HepG2 (cell line): ENCODE results near the gene NPHP4. TPM values are rescaled to one million over a fixed set of nuclear protein-coding genes. Genes with fewer than 3 reads are reported as not detected.

Experiments
- ATAC-seq: fragments of 200-7000 bp; cut with Tn5 transposase; 3 replicates; pipeline ENCODE4 v1.9.1; 2020; ENCODE audit warnings: mild to moderate bottlenecking, moderate library complexity
- BruUV-seq: library from RNA; stranded (reverse); fragments of 400-500 nt; replicated peaks from 2 replicates; lab custom pipeline; 2021; lab: Mats Ljungman, UMichigan
- CTCF ChIA-PET: fragments of 300-600 bp; formaldehyde crosslinking; extraction: SDS; loops from one replicate; lab custom pipeline; 2021; ENCODE audit warnings: low total read pairs, inconsistent platforms, low intra/inter-chr PET ratio; lab: Yijun Ruan, JAX
- POLR2A ChIA-PET: fragments of 350-600 bp; sonication (Branson Sonifier 250); formaldehyde crosslinking; loops from one replicate; lab custom pipeline; 2020; ENCODE audit warnings: antibody characterized with exemption, inconsistent platforms; lab: Yijun Ruan, JAX
- DNase-seq: peaks from one replicate; pipeline ENCODE4 v3.0.0-alpha.2; 2015; ENCODE audit warnings: low spot score
- FAIRE-seq: peaks from 3 replicates; lab custom pipeline; 2011; peaks lifted over from hg19 to GRCh38; lab: Jason Lieb, UNC
- H2AFZ ChIP-seq: one replicate; pipeline ENCODE4 v1.6.1; 2011; ENCODE audit warnings: low read length, inconsistent platforms
- H3K27ac ChIP-seq: fragments of 300-600 bp; 3 replicates; pipeline ENCODE4 v1.8.0; 2011; ENCODE audit warnings: mixed run types, mild to moderate bottlenecking, mixed read lengths, low read length, inconsistent platforms; ENCODE audit not compliant: insufficient read depth; ENCODE audit errors: extremely low read length
- H3K27me3 ChIP-seq, 2 experiments: fragments of 200-600 bp in 1 of 2; 2 replicates in 1 of 2; 3 replicates in 1 of 2; pipeline versions ENCODE4 v1.6.0 to v1.8.0; 2011; ENCODE audit warnings: low read length in 2 of 2, mild to moderate bottlenecking in 2 of 2, moderate library complexity in 2 of 2, inconsistent platforms in 1 of 2; ENCODE audit not compliant: insufficient read depth in 2 of 2, control insufficient read depth in 1 of 2
- H3K36me3 ChIP-seq, 2 experiments: fragments of 200-600 bp in 1 of 2; replicated peaks in 1 of 2; 2 replicates in 1 of 2; 3 replicates in 1 of 2; pipeline versions ENCODE4 v1.5.1 to v1.8.0; 2011; ENCODE audit warnings: low read length in 2 of 2, inconsistent platforms in 1 of 2; ENCODE audit not compliant: insufficient read depth in 2 of 2, control insufficient read depth in 1 of 2
- H3K4me1 ChIP-seq: 2 replicates; pipeline ENCODE4 v1.5.1; 2012; ENCODE audit warnings: low read length, inconsistent platforms; ENCODE audit not compliant: insufficient read depth
- H3K4me2 ChIP-seq: 2 replicates; pipeline ENCODE4 v1.6.0; 2011; ENCODE audit warnings: low read depth, low read length, inconsistent platforms
- H3K4me3 ChIP-seq, 3 experiments: fragments of 200-600 bp in 1 of 3; sonication (generic), shearing (Covaris generic) in 1 of 3; replicated peaks in 1 of 3; 2 replicates each; pipeline ENCODE4 v1.5.1; 2011 to 2016; ENCODE audit warnings: low read length in 3 of 3, inconsistent platforms in 2 of 3, low read depth in 2 of 3, mild to moderate bottlenecking in 2 of 3, control low read depth in 1 of 3, mixed read lengths in 1 of 3; ENCODE audit not compliant: insufficient read depth in 1 of 3
- H3K79me2 ChIP-seq: one replicate; pipeline ENCODE4 v1.6.1; 2011; ENCODE audit warnings: low read length, inconsistent platforms; ENCODE audit not compliant: insufficient read depth
- H3K9ac ChIP-seq: 2 replicates; pipeline ENCODE4 v1.6.0; 2011; ENCODE audit warnings: mild to moderate bottlenecking, low read depth, low read length, inconsistent platforms; ENCODE audit not compliant: insufficient read depth
- H3K9me3 ChIP-seq: 2 replicates; pipeline ENCODE4 v1.5.1; 2012; ENCODE audit warnings: mild to moderate bottlenecking, low read length
- H4K20me1 ChIP-seq: 2 replicates; pipeline ENCODE4 v1.6.0; 2011; ENCODE audit warnings: inconsistent platforms, mild to moderate bottlenecking, low read length, moderate library complexity; ENCODE audit not compliant: insufficient read depth
- HCFC1 ChIP-seq: fragments of 150-350 bp; IDR thresholded peaks from 2 replicates; pipeline ENCODE4 v1.6.1; 2014; ENCODE audit warnings: low read depth, low read length
- IRX3 ChIP-seq: sonication (generic); formaldehyde crosslinking; IDR thresholded peaks from 2 replicates; pipeline ENCODE4 v1.8.1; 2023; ENCODE audit warnings: mild to moderate bottlenecking, low read depth, missing genetic modification reagents, borderline replicate concordance
- NR3C1 ChIP-seq: sonication (generic); formaldehyde crosslinking; IDR thresholded peaks from 2 replicates; pipeline ENCODE4 v1.4.0; 2020; ENCODE audit warnings: missing genetic modification reagents
- SMAD9 ChIP-seq: sonication (generic); formaldehyde crosslinking; IDR thresholded peaks from 2 replicates; pipeline ENCODE4 v1.5.1; 2020; ENCODE audit warnings: mild to moderate bottlenecking, missing genetic modification reagents
- TCF7 ChIP-seq: sonication (generic); IDR thresholded peaks from 2 replicates; pipeline ENCODE4 v1.6.1; 2016; ENCODE audit warnings: antibody characterized with exemption, low read depth
- ZNF264 ChIP-seq: sonication (generic); formaldehyde crosslinking; IDR thresholded peaks from 2 replicates; pipeline ENCODE4 v1.4.0; 2020; ENCODE audit warnings: missing genetic modification reagents
- ZNF7 ChIP-seq: IDR thresholded peaks from 2 replicates; pipeline ENCODE4 v1.6.1; 2016; ENCODE audit warnings: missing biosample characterization, missing genetic modification reagents
- ZNF768 ChIP-seq: sonication (generic); formaldehyde crosslinking; IDR thresholded peaks from 2 replicates; pipeline ENCODE4 v1.4.0; 2020; ENCODE audit warnings: missing genetic modification reagents
- WGBS: methylation state at CpG from one replicate; pipeline ENCODE4 v1.1.6; 2017; ENCODE audit warnings: low lambda C conversion rate; 5-methylcytosine and 5-hydroxymethylcytosine counted together
- in situ Hi-C: cut with HindIII; loops from 2 replicates; pipeline ENCODE4 v1.10.0; 2017; ENCODE audit warnings: low pct_unique_long_range_greater_than_20kb; ENCODE audit not compliant: extremely low pct_ligation_motif_present
- intact Hi-C: fragments of 100-400 bp; cut with micrococcal nuclease; formaldehyde crosslinking; loops from one replicate; pipeline ENCODE4 v1.10.0; 2022; ENCODE audit not compliant: unreplicated experiment
- polyA plus RNA-seq, 8 experiments: library from polyadenylated mRNA; depleted of rRNA in 3 of 8; stranded (reverse) in 7 of 8; unstranded in 1 of 8; fragments of >200 nt; fragmentation: Illumina TruSeq in 4 of 8; extraction: Trizol in 4 of 8; gene quantifications; 2 replicates each; pipeline versions ENCODE4 v1.2.1 to v1.2.3, GENCODE V29; 2011 to 2016; ENCODE audit warnings: low read depth in 4 of 8, missing spikeins in 1 of 8, mixed read lengths in 1 of 8; ENCODE audit not compliant: insufficient read depth in 1 of 8
- total RNA-seq, 5 experiments: library from RNA; depleted of rRNA; stranded (reverse); fragments of >200 nt; fragmentation: Illumina TruSeq; extraction: Trizol; gene quantifications; 2 replicates each; pipeline ENCODE4 v1.2.3, GENCODE V29; 2016; ENCODE audit warnings: low read depth in 1 of 5

NPHP4 gene
- total and polyA plus RNA-seq, 2 of the 13 experiments (the other 11 are each of a cell fraction or from before 2014, with no cell fraction given) = 4.4 to 6.8 TPM

GRCh38 chr1:5939271-5940170 lies 52.7 kb downstream of the NPHP4 start:
- Histone ChIP-seq H3K4me3 (no peak overlapping the region), H3K36me3 (peaks cover 1 to 17% of the 10 kb centered on the region in 2 experiments; a peak in 4 of 5 replicates), H3K27ac (no peak overlapping the region), H3K4me1 (peaks cover 9% of the 10 kb centered on the region), H3K4me2 (no peak overlapping the region), H3K9ac (no peak overlapping the region), H3K9me3 (no peaks in the 10 kb centered on the region), H2AFZ (no peak overlapping the region), H3K79me2 (no peaks in the 10 kb centered on the region), H4K20me1 (no peaks in the 10 kb centered on the region), H3K27me3 (no peaks in the 10 kb centered on the region)
- no peak for DNase-seq
- BruUV-seq = no TSS peak
- no peak for ATAC-seq
- POLR2A ChIA-PET = no interaction called here
- TF ChIP-seq IRX3 (CRISPR knock-in tag) = no peak
- TF ChIP-seq SMAD9 (CRISPR knock-in tag) = no peak
- TF ChIP-seq TCF7 = no peak
- no peak for TF ChIP-seq ZNF7 (CRISPR knock-in tag)
- 98% methylated on average over 10 of the region's 13 CpGs for WGBS
- CTCF ChIA-PET = no interaction called here
- intact Hi-C loops = no loop called here
- in situ Hi-C loops = no loop called here
- no peak for FAIRE-seq

- in situ Hi-C loops = no loop called here
Observed at GRCh38 chr1:5938101-5938646, 54.1 kb downstream of the NPHP4 start.

More at GRCh38 chr1:5938101-5938646, 54.1 kb downstream of the NPHP4 start:
- H3K9me3 ChIP-seq = no peaks in the 10 kb centered on the region
- no peaks in the 10 kb centered on the region for H4K20me1 ChIP-seq
- BruUV-seq = no TSS peak
- no peak overlapping the region for H3K4me2 ChIP-seq
- H3K4me1 ChIP-seq = peaks cover 22% of the 10 kb centered on the region
- TF ChIP-seq ZNF264 (CRISPR knock-in tag) = no peak
- peak; percentile 18; the same call in 1 of the 2 replicates for TF ChIP-seq ZNF768
- no peak for TF ChIP-seq HCFC1
- TF ChIP-seq NR3C1 (CRISPR knock-in tag) = no peak
- ChIA-PET POLR2A (no interaction called here), CTCF (no interaction called here)
- H3K27ac ChIP-seq = no peak overlapping the region
- DNase-seq = no peak
- WGBS = 94% methylated on average over 5 of the region's 17 CpGs
- H3K36me3 ChIP-seq = peaks cover 0 to 10% of the 10 kb centered on the region in 2 experiments; a peak in 4 of 5 replicates
- intact Hi-C loops = no loop called here
- ATAC-seq = no peak
- H3K4me3 ChIP-seq = no peak overlapping the region
- H3K79me2 ChIP-seq = no peaks in the 10 kb centered on the region
- no peak overlapping the region for H2AFZ ChIP-seq
- H3K9ac ChIP-seq = no peak overlapping the region
- no peaks in the 10 kb centered on the region for H3K27me3 ChIP-seq
- FAIRE-seq = no peak
